ENCODE data around the gene FOXL3.

The FOXL3 gene

GRCh38 chr7:254337-255037, 35.5 kb upstream of the FOXL3 start:
- DNase-seq (ENCODE audit: low read depth in 2 of 3, low spot score in 2 of 3): no peak

GRCh38 chr7:255038-255435, 34.9 kb upstream of the FOXL3 start:
- no peak for DNase-seq (ENCODE audit: low read depth in 2 of 3, low spot score in 2 of 3)

- no peak for DNase-seq (ENCODE audit: low read depth in 2 of 3, low spot score in 2 of 3)
Observed at GRCh38 chr7:255721-256361, 34.1 kb upstream of the FOXL3 start.

GRCh38 chr7:256461-256940, 33.5 kb upstream of the FOXL3 start:
- DNase-seq (ENCODE audit: low read depth in 2 of 3, low spot score in 2 of 3): no peak

GRCh38 chr7:256981-257646, 32.9 kb upstream of the FOXL3 start:
- no peak for DNase-seq (ENCODE audit: low read depth in 2 of 3, low spot score in 2 of 3)

GRCh38 chr7:257647-257992, 32.4 kb upstream of the FOXL3 start:
- DNase-seq (ENCODE audit: low read depth in 2 of 3, low spot score in 2 of 3): no peak

- no peak for DNase-seq (ENCODE audit: low read depth in 2 of 3, low spot score in 2 of 3)
Observed at GRCh38 chr7:258476-259190, 31.3 kb upstream of the FOXL3 start.

GRCh38 chr7:259191-259505, 30.8 kb upstream of the FOXL3 start:
- no peak for DNase-seq (ENCODE audit: low read depth in 2 of 3, low spot score in 2 of 3)

GRCh38 chr7:259751-260405, 30.1 kb upstream of the FOXL3 start:
- no peak for DNase-seq (ENCODE audit: low read depth in 2 of 3, low spot score in 2 of 3)

GRCh38 chr7:260441-261281, 29.3 kb upstream of the FOXL3 start:
- no peak for DNase-seq (ENCODE audit: low read depth in 2 of 3, low spot score in 2 of 3)

- no peak for DNase-seq (ENCODE audit: low read depth in 2 of 3, low spot score in 2 of 3)
Observed at GRCh38 chr7:261341-262250, 28.4 kb upstream of the FOXL3 start.

GRCh38 chr7:262251-262572, 27.8 kb upstream of the FOXL3 start:
- no peak for DNase-seq (ENCODE audit: low read depth in 2 of 3, low spot score in 2 of 3)

GRCh38 chr7:262631-263311, 27.2 kb upstream of the FOXL3 start:
- peak; percentile 49 to 85 (median 58) for DNase-seq (ENCODE audit: low read depth in 2 of 3, low spot score in 2 of 3)

GRCh38 chr7:263483-264351, 26.3 kb upstream of the FOXL3 start:
- DNase-seq (ENCODE audit: low read depth in 2 of 3, low spot score in 2 of 3): peak; percentile 14 to 36 (median 21)

- no peak for DNase-seq (ENCODE audit: low read depth in 2 of 3, low spot score in 2 of 3)
Observed at GRCh38 chr7:264541-265191, 25.3 kb upstream of the FOXL3 start.

GRCh38 chr7:265192-265997, 24.6 kb upstream of the FOXL3 start:
- no peak for DNase-seq (ENCODE audit: low read depth in 2 of 3, low spot score in 2 of 3)

Measured in activated CD8-positive, alpha-beta memory T cell treated with anti-CD3 and anti-CD28 coated beads for 48 hours (primary cell).